IPS-NIHi7 (cell line): Measurements from ENCODE around the gene C1orf116.
A peak's percentile ranks its signal among the peaks of the same experiment; 100 is the strongest.

Source experiments
- DNase-seq: peaks from one replicate; pipeline ENCODE4 v3.0.0; 2012; ENCODE audit warnings: mixed read lengths; ENCODE audit errors: extremely low spot score

The C1orf116 gene

DNA sequence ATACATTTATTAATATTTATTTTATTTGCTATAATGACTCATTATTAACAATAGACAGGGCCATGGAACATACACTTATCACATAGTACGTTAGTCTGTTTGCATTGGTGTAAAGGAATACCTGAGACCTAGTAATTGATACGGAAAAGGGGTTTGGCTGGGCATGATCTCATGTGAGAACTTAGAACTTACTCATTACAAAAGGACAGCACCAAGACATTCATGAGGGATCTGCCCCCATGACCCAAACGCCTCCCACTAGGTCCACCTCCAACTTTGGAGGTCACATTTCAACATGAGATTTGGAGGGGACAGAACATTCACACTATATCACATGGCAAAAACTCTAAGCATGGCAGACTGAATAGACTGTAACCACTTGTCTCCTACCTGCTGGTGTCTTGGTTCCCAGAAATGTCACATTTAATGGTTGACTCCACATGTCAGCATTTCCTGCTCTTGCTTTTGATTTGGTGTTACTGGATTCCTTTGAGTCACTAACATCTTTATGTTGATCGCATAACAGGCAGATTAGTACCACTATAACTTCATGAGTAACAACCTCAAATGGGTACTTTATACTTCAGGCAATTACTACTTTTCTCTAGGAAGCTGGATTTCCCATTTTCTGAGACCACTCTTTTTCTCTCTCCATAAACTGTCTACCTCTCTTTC, 3.5 kb upstream of the C1orf116 start:
- no peak for DNase-seq

DNA sequence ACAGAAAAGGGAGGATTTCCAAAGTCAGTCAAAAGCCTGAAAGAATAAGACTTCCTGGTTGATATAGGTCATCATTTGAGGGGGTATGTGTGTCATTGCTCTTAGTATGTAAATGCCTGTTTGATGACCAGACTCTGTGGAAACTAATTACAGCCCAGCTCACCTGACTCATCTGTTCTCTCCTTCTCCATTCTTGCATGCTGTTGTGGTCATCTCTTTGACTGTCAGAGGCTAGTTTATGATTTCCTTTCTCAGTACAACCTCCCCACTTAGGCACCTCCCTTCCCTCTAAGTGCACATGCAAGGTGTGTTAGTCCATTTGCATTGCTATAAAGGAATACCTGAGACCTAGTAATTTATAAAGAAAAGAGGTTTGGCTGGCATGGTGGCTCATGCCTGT, 2.4 kb upstream of the C1orf116 start:
- DNase-seq = no peak

DNA sequence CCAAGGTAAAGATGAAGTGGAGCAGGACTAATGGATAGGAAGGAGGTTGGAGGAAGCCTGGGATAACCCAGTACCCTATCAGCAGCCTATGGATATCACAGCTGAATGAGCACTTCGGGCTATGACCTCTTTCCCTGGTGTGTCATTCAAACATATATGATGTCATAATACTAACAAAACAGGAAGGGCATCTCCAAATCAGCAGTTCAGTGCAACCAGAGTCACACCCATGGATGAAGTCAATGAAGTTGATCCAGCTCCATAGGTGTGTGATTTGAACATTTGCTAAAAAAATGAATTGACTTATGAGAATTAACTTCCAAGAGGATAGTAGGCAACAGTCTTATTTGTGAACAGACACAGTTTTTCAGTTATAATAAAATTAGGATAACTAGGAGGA, 1.7 kb upstream of the C1orf116 start:
- DNase-seq = no peak

DNA sequence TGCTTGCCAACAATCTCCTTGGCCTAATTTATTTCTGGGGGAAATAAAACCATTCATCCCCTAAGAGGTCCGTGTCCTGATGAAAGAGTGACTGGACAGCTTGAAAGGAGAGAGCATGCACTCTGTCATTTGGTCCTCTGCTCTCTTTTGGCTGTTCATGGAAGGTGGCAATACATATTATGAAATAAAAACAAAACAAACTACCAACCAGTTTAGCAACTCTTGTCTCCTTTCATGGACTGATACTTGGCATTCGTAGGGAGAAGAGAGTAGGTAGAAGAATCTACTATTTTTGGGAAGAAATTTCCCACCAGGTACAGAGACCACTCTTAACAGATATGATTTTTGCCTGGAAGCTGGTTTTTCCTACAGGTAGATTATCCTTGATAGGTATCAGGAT, 746 bp upstream of the C1orf116 start:
- DNase-seq = no peak

DNA sequence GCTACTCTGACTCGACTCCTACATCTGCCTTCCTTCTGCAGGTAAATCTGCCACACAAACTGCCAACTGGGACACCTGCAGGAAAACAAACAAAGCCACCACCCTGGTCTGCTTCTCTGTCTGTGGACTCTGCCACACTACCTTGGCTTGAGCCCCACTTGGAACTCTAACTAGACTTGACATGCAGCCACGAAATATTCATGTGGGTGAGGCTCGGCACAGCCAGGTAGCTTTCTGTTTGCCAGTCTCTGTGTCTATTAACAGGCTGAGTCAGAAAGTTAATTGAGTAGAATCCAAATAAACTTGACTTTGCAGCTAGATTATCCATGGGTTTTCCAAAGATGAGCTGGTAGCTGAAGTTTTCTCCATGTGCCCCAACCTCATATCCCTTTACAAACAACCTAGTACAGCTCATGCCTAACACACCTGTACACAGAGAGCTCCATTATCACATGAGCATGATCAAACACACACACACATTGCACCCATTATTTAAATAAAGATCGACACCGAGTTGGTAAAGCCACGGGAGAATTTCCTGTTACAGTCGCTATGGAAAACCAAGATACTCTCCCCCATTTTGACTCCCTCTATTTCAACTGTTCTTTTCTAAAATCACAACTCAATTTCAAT, 808 bp downstream of the C1orf116 start:
- DNase-seq = no peak

DNA sequence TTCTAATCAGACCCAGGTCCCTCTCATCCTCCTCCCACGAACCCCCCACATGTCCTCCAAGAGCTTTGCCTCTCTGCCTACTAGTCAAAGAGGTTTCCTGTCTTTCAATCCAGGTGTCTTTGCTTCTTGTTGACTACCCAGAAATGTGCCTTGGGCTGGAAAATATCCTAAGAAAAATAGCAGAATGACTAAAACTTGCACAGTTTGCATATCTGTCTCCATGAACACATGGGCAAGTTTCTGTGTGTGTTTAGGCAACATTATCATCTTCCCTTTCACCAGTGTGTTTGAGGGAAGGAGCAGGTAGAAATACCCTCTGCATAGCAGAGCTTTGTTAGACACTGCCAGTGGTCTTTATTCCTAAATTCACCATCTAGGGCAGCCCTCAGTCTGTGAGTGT, 1.5 kb downstream of the C1orf116 start:
- no peak for DNase-seq

DNA sequence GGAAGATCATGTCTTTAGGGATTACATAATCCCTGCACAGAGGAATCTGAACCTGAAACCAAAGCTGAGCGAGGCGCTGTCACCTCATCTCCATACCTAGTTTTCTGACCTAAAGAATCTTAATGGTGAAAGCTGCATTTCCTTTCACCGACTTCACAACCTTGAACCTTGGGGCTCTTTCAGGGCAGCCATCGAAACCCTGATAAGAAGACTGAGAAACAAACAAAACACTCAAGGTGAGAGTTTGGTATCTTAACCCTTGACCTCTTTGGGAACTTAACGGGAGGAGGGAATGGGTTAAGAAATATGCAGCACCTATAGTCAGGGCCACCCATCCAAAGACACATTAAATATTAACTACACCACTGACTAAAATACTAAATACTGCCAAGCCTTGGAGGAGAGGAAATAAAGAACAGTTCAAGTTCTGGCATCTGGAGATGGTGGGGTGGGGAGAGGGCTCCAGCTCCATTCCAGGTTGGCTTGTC, 2.0 kb downstream of the C1orf116 start:
- no peak for DNase-seq

DNA sequence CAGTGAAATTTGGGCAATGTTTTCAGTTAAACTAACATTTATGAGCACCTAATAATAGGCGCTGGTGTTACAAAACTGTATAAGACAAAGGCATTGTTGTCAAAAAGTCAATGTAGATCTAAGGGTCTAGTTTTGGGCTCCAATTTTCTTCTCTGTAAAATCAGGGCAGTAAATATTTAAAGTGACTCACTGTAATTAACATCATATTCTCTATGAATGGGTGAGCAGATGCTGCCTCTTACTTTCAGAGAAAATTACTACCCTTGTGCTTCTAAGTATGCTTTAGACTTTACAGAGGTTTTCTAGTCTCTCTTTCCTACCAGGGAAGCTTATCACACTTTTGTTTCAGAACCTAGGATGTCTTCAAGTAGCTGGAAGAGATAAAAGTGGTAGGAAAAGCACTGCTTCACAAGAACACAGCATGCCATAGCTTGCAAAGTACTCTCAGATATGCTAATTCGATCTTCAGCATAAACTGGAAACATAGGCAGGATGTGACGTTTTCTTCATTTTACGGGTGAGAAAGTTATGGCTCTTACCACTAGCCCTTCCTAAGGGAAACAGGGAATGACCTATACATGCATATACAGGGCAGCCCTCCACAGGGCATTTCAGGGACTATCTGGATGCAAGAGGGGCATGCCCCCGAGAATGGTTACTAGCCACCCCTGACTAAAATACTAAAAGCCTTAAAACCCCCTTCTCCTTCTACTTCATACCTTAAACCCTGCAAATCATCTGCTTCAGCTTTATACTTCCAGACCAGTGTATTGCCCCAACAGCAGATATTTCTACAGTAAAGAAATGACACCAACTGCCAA, 2.6 kb downstream of the C1orf116 start:
- no peak for DNase-seq

DNA sequence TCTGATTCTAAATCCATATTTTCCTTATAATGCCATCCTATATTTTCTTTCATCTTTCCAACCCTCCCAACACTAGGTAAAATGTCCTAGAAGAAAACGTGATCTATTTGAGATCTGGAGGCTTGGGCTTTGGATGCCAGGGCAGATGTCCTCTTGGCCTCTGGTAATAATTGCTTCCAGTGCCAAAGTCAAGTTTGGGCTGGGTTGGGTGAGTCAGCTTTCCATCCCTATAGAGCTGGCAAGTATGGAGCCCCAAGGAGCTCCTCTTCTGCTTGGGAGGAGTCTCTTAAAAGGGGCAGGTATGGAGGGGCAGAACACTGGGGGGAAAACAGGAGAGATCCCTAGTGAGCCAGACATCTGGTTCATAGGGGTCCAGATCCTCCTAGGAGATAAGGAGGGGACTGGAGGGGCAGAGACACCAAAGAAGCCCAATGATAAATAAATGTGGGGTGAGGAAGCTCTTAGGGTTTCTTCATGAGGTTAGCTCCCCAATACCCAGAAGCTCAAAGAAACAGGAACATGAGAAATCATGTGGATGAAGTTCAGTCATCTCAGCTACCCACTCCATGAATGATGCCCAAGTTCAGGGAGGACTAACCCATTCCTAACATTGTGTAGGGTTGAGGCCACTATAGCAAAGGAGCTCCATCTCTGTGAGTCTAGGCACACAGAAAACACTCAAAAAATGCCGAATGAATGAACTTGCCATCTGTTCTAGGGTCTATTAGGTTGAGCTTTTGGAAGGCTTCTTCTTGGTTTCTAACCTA, 3.5 kb downstream of the C1orf116 start:
- DNase-seq = no peak

DNA sequence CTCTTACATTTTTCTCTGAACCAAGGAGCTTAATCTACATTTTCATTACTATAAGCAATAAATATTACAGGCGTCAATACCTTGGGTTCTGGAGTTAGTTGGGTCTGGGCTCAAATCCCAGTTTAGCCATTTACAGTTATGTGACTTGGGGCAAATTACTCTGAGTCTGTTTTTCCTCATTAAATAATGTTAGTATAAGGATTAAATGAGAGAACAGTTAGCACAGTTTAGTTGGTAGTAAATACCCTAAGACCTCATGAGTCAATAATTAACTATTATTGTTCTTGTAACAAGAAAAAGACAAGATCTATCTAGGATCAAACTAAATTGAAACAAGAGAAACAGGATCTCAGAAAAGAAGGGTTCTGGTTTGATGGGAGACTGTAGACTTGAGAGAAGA, 4.6 kb downstream of the C1orf116 start:
- DNase-seq = no peak

DNA sequence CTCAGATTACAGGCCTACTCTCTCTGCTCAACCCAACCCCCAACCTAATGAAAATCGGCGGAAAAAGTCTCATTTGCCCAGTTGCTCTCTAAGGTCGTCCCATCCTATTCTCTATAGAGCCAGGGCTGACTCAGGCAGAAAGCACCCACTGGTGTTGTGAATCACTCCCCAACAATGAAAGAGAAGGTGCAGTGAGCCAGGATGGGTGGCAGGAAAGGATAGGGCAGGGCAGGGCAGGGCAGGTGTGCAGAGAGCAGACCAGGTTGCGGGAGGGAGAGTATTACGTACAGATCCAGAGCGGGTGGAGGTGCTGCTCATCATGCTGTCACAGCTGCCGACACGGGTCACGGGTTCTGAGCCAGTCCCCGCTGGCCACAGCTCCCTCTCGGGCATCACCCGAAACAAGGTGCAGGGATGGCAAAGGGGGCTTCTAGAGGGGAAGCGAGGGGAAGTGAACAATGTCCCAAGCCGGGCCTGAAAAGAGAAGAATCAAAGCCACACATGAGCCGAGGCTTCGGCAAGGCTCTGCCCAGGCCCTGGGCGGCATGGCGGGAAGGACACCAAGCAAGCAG, 5.3 kb downstream of the C1orf116 start:
- DNase-seq = no peak

DNA sequence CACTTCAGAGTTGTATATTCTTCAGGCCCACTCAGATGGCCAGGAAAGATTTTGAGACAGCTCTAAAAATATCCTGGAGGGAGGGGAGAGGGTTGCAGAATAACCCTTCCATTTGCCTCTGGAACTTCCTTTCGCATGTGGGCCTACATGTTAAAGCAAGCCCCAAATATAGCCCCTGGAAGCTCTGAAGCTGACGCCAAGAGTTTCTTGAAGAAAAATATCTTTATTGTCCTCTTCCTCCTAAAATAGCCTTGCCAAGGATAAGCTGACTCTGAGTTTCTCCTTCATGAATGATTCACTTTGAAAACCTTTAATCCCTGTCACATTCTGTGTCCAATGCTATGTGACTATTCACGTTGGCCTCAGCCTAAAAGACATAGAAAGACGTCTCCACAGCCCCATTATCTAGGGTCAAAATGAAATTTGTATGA, 6.4 kb downstream of the C1orf116 start:
- no peak for DNase-seq

DNA sequence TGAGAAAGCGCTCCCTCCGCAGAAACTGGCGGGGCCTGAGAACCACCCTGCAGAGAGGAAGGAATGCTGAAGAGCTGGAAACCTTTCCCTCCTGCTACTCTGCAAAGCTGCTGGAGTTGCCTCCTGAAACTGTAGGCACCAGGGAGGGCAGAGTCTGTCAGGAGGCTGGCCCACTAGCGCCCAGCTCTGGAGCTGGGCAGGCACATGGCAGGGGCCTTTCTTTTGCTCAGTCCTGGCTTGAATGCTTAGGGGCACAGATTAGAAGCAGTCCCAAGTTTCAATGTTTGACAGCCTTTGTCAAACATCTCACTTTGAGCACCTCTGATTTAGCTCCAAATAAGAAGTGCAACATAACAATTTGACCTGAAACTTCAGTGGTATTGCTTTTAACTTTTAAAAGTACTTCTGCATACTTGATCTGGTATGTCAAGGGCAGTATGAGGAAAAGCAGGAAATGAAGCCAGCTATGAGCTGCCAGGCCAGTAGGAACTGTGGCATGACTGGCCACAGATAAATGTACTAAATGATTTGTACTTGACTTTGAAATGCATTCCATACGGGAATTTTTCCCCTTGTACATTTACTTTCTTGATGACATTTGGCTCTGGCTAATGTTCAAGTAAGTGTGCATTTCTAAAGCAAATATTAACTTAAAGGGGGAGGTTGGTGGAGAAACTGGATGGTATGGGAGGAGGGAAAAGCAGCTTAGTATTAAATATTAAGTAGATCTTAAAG, 7.2 kb downstream of the C1orf116 start:
- DNase-seq = peak; percentile 77

DNA sequence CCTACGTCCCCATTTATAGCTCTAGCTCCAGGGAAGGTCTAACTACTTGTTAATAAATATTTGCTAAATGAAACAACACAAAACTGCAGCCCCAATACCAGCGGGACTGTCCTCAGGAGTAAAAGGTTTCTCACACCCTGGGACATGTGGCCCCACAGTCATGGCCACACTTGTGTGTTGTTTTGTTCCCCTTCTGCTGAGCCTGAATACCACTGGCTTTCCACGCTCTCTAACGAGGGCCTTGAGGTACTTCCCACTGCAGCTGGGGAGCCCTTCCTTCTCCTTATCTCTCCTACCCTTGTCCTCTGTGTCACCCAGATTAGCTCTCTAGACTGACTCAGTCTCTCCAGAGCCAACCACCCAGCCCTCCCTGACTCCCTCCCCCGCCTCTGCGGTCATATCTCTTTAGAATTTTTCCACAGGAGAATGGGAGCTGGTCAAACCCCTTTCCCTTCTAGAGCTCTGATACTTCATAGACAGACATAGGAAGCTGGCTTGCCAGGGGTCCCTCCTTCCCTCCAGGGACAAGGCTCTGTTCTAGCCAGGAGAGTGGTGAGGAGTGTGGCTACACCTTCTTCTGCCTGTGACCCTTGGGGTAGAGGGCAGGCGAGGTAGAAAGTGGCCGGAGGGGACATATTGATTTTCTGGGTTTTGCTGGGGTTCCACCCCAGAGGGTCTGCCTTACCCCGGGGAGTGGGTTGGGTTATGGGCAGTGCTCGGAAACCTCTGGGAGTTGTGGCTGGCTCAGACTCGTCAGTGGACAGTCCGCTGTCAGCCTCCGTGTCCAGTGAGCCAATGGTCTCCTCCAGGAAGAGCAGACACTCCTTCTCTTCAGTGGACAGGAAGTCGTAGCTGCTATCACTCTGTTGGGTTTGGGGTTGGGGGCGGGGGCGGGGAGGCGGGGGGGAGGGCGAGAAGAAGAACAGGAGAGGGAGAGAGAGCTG, 8.1 kb downstream of the C1orf116 start:
- DNase-seq = no peak

DNA sequence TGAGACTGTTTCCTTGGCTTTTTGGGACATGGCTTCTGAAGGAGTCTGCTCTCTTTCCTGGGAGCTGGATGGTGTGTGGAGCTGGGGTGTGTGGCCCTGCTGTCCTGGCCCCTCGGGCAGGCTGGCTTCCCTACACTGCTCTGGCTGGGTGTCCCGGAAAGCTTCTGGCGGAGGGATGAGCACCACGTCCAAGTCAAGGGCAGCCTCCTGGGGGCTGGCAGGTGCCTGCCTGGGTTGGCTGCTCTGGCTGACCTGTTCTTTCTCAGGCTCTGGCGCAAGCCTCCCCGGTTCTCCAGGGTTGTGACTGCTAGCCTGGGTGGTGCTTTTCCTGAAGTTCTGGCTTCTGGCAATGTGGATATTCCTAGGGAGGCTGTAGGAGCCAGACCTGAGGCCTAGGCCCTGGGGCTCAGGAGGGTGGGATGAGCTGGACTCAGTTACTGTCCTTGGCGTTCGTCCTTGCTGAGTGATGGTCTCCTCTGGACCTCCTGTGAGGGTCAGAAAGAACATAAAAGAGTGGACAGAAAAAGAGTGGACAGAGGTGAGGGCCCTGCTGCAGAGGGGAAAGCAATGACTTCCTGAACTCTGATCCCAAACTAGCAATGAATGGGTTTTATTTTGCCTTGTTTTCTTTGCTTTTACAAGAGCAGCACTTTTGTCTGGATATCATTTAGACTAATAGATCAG, 9.4 kb downstream of the C1orf116 start:
- no peak for DNase-seq

DNA sequence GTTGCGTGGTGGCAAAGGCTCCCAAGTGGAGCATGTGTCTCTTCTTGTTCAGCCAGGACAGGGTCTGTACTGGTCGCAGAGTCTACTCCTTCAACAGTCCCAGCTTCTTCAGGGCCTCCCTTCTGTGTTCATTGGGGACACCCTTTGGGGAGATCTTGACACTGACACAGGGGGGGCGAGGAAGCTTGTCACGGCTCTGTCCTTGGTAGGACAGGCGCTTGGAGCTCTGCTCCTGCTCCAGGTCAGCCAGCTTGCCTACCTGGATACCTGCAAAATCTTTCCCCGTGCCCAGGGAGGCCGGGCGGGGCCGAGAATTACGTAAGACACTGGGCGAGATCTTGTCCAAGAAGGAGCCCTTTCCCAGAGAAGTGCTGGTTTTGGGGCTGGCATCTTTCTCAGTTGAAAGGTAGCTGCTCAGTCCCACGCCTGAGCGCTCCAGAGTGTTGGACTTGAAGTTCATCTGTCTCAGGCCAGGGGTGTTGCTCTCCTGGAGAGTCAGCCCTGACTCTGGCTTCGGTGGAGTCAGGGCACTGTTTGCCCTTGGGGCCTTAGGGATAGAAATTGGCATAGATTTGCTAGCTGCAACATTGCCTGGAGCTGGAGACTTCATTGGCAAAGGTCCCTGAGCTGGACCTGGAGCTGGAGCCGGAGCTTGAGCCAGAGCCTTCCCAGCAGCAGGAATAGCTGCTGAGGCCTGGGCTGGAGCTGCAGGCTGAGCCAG, 10.5 kb downstream of the C1orf116 start:
- DNase-seq = no peak

DNA sequence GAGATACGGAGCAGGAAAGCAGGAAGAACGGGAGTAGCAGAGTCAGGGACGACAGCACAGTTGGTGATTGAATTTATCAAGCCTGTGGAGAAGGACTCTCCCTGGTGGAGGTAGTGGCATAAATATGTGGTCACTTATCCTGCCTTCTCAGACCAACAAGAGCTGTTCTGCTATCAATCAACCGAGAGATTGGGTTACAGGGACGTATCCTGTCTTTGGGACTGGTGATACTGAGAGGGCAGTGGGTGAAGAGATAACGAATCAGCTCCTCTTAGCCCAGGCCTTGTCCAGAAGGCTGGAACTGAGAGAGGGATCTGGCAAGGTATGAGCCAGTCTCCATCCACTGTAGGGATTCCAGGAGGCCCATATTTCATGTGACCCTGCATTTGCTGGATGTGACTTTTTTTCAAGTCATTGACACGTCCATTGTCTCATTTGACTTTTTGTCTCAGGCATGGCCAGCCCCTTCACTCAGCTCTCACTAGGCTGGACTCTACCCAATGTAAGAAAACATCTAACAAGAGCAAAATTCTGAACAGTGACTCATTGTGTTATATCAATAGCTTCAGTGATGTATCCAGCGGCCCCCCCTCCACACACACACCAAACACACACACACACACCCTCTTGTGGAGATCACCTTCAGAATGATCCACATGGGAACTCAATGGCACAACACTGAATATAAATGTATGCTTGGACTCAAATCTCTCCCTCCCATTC, 11.3 kb downstream of the C1orf116 start:
- DNase-seq = no peak

DNA sequence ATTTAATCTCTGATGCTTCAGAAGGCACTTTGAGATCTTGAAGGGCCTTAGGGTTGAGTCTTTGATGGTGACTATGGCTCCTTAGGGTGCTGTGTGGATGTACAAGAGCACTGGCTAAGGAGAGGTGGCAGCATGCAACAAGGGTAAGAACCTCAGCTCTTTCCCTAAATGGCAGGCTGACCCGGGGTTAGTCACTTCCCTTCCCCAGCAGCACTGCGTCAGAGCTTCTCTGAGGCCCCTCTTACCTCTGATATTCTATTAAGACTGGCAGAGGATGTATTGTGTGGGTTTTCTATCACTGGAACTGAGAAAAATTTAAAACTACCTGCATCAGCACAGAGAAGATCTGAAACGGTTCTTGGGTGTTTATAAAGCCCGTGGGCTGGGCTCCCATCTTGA, 11.8 kb downstream of the C1orf116 start:
- no peak for DNase-seq
